Activated T-helper 1 cell treated with anti-CD3 and anti-CD28 coated beads, Interleukin-2, amount 50 U/mL, for 16 hours (primary cell): Measurements from ENCODE around the gene SPDYE6.
"Not testable (repeated sequence)": the region's sequence is repeated elsewhere in the genome, so short reads cannot be mapped to it uniquely, and the experiment has no call there.

Experiments
- DNase-seq, 2 donors: peaks; one replicate each; pipeline ENCODE4 v3.0.0-alpha.2; 2020; ENCODE audit warnings: low read depth in 1 of 2, low spot score in 1 of 2

The SPDYE6 gene

GRCh38 chr7:102356344-102356743, at the start of gene SPDYE6:
TSS of gene SPDYE6 (minus strand) at chr7:102356444. CDS start at chr7:102356023, 421 bp downstream.
- not testable (repeated sequence) for DNase-seq

- DNase-seq, result not testable (repeated sequence)
These were observed 48.6 kb upstream of the SPDYE6 start for GRCh38 chr7:102404862-102405188.

- peak in 1 of 2 donors; percentile 23 for DNase-seq
These were observed 48.0 kb upstream of the SPDYE6 start for GRCh38 chr7:102404005-102404861.

- no peak for DNase-seq
These were observed 47.3 kb upstream of the SPDYE6 start for GRCh38 chr7:102403563-102403962.

GRCh38 chr7:102400360-102400759, 44.1 kb upstream of the SPDYE6 start:
- no peak for DNase-seq

- no peak for DNase-seq
These were observed 42.3 kb upstream of the SPDYE6 start for GRCh38 chr7:102398543-102398942.

- DNase-seq, result no peak
These were observed 40.4 kb upstream of the SPDYE6 start for GRCh38 chr7:102396710-102397019.

- DNase-seq, result peak; percentile 62 to 71
These were observed 39.8 kb upstream of the SPDYE6 start, which contains the start of gene PRKRIP1 for GRCh38 chr7:102395873-102396709. TSS of gene PRKRIP1 (plus strand) at chr7:102396363. CDS start at chr7:102396412, 49 bp downstream.

GRCh38 chr7:102395592-102395872, 39.3 kb upstream of the SPDYE6 start:
- no peak for DNase-seq

GRCh38 chr7:102393467-102393866, 37.2 kb upstream of the SPDYE6 start:
- no peak for DNase-seq

- no peak for DNase-seq
These were observed 36.1 kb upstream of the SPDYE6 start for GRCh38 chr7:102392330-102392729.

- peak; percentile 47 to 54 for DNase-seq
These were observed 34.6 kb upstream of the SPDYE6 start for GRCh38 chr7:102390697-102391484.

- no peak for DNase-seq
These were observed 33.6 kb upstream of the SPDYE6 start for GRCh38 chr7:102389810-102390209.

- no peak for DNase-seq
These were observed 30.8 kb upstream of the SPDYE6 start for GRCh38 chr7:102387064-102387463.

GRCh38 chr7:102381696-102382425, 25.6 kb upstream of the SPDYE6 start:
- DNase-seq, result not testable (repeated sequence)

- not testable (repeated sequence) for DNase-seq
These were observed 24.6 kb upstream of the SPDYE6 start for GRCh38 chr7:102380837-102381236.

GRCh38 chr7:102376964-102377466, 20.8 kb upstream of the SPDYE6 start:
- no peak for DNase-seq

GRCh38 chr7:102372796-102373195, 16.6 kb upstream of the SPDYE6 start:
- DNase-seq, result not testable (repeated sequence)

GRCh38 chr7:102370038-102370437, 13.8 kb upstream of the SPDYE6 start:
- DNase-seq, result not testable (repeated sequence)

GRCh38 chr7:102365390-102365789, 9.1 kb upstream of the SPDYE6 start:
- not testable (repeated sequence) for DNase-seq
